Activated gamma-delta T cell (primary cell): ENCODE measurements around the gene DNAH10.

Experiments
- DNase-seq: peaks from one replicate; lab custom pipeline; 2025; lab: John Stamatoyannopoulos, UW
- total RNA-seq, 2 donors: gene quantifications; one replicate each; lab custom pipeline; 2026; lab: John Stamatoyannopoulos, UW

Gene DNAH10
- 1.5 to 6.6 reads per million in 2 donors for total RNA-seq

- DNase-seq, result peak; percentile 22
These were observed at the start of gene DNAH10 for GRCh38 chr12:123761841-123762714. DNAH10 (plus strand) TSS chr12:123762301; CDS start chr12:123762337, 36 bp downstream.

- no peak for DNase-seq
These were observed 49.3 kb upstream of the DNAH10 start for GRCh38 chr12:123712780-123713319.

GRCh38 chr12:123713398-123713797 lies 48.7 kb upstream of the DNAH10 start:
- DNase-seq, result no peak

- no peak for DNase-seq
These were observed 48.1 kb upstream of the DNAH10 start for GRCh38 chr12:123713823-123714585.

- no peak for DNase-seq
These were observed 46.9 kb upstream of the DNAH10 start for GRCh38 chr12:123715195-123715594.

- DNase-seq, result no peak
These were observed 44.8 kb upstream of the DNAH10 start for GRCh38 chr12:123717350-123717749.

- no peak for DNase-seq
These were observed 41.8 kb upstream of the DNAH10 start for GRCh38 chr12:123720141-123720814.

- no peak for DNase-seq
These were observed 40.9 kb upstream of the DNAH10 start for GRCh38 chr12:123721245-123721644.

- no peak for DNase-seq
These were observed 39.1 kb upstream of the DNAH10 start for GRCh38 chr12:123723011-123723410.

- no peak for DNase-seq
These were observed 38.3 kb upstream of the DNAH10 start for GRCh38 chr12:123723765-123724164.

GRCh38 chr12:123726244-123726643 lies 35.9 kb upstream of the DNAH10 start:
- DNase-seq, result no peak

GRCh38 chr12:123726962-123727361 lies 35.1 kb upstream of the DNAH10 start:
- no peak for DNase-seq

GRCh38 chr12:123727878-123728277 lies 34.2 kb upstream of the DNAH10 start:
- DNase-seq, result no peak

GRCh38 chr12:123731596-123731995 lies 30.5 kb upstream of the DNAH10 start:
- DNase-seq, result no peak

- no peak for DNase-seq
These were observed 29.9 kb upstream of the DNAH10 start for GRCh38 chr12:123732251-123732650.

GRCh38 chr12:123733229-123733628 lies 28.9 kb upstream of the DNAH10 start:
- no peak for DNase-seq

- DNase-seq, result no peak
These were observed 27.8 kb upstream of the DNAH10 start for GRCh38 chr12:123734268-123734667.

GRCh38 chr12:123741937-123742572 lies 20.0 kb upstream of the DNAH10 start:
- DNase-seq, result no peak

- DNase-seq, result no peak
These were observed 19.1 kb upstream of the DNAH10 start for GRCh38 chr12:123743002-123743401.

GRCh38 chr12:123744836-123745235 lies 17.3 kb upstream of the DNAH10 start:
- no peak for DNase-seq

GRCh38 chr12:123747309-123747708 lies 14.8 kb upstream of the DNAH10 start:
- DNase-seq, result no peak

GRCh38 chr12:123748161-123748560 lies 13.9 kb upstream of the DNAH10 start:
- no peak for DNase-seq
